Measurements from ENCODE around the gene PIRT.

GRCh38 chr17:10871914-10872313 is 34.0 kb upstream of the PIRT start:
- no peak for TF ChIP-seq CTCF (IDR thresholded peaks at IDR 0.05)
- no peak for TF ChIP-seq POLR2A (IDR thresholded peaks at IDR 0.05; ENCODE audit: low read depth)
- no peak for TF ChIP-seq EP300 (IDR thresholded peaks at IDR 0.05)
- no peak for TF ChIP-seq POLR2AphosphoS5 (IDR thresholded peaks at IDR 0.05)

All from esophagus muscularis mucosa (tissue), 4 donors.